GM18526 (cell line): ENCODE results near the gene MSH2.
A peak's percentile ranks its signal among the peaks of the same experiment; 100 is the strongest.

Source experiments
- POLR2A ChIP-seq: IDR thresholded peaks from 3 replicates; pipeline ENCODE4 v1.6.1; 2011; ENCODE audit not compliant: insufficient read length; ENCODE audit errors: extremely low read depth

The MSH2 gene

DNA sequence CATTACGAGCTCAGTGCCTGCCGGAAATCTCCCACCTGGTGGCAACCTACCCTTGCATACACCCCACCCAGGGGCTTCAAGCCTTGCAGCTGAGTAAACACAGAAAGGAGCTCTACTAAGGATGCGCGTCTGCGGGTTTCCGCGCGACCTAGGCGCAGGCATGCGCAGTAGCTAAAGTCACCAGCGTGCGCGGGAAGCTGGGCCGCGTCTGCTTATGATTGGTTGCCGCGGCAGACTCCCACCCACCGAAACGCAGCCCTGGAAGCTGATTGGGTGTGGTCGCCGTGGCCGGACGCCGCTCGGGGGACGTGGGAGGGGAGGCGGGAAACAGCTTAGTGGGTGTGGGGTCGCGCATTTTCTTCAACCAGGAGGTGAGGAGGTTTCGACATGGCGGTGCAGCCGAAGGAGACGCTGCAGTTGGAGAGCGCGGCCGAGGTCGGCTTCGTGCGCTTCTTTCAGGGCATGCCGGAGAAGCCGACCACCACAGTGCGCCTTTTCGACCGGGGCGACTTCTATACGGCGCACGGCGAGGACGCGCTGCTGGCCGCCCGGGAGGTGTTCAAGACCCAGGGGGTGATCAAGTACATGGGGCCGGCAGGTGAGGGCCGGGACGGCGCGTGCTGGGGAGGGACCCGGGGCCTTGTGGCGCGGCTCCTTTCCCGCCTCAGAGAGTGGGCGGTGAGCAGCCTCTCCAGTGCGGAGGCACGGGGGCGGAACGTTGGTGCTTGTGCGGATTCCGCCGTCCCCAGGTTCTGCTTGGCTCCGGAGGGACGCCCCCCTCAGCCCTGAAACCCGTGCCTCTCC lies at the start of gene MSH2:
MSH2 (plus strand) TSS at position 352 of the 804 bp plus-strand sequence; CDS start at position 388, 36 bp downstream.
- TF ChIP-seq POLR2A = peak; percentile 79

DNA sequence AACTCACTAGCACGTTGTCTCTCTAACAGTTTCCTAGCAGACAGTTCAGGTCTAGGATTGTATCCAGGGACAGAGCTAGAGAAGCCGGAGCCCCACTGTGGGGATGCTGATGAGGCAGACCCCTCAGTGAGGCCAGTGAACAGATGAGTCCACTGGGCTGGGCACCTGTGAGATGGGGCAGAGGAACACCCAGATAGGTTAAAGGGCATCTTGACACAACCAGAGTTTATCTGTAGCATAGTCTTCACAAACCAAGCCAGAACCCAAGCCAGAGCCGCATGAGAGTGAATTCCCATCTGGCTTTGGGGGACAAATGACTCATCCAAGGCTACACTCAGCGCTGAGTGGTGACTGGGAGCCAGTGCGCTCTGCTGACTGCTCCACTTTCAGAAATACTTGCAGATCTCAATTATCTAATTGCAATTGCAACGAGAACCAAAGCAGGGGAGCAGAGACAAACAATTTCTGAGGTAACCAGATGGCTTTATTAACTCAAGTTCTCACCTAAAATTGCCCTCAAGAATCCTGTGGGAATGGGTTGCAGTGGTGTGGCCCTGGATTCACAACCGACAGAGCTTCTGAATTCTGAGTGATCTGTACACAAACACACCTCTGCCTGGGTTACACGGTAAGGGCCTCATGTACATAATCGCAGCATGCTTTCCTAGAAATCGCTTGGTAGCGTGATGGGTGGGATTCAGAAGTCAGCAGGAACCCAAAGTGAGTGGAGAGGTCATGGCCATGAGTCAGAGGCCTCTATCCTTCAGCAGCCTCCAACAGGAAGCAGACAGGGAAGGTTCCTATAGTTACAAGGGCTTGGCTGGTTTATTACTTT lies 48.7 kb upstream of the MSH2 start:
- no peak for TF ChIP-seq POLR2A

DNA sequence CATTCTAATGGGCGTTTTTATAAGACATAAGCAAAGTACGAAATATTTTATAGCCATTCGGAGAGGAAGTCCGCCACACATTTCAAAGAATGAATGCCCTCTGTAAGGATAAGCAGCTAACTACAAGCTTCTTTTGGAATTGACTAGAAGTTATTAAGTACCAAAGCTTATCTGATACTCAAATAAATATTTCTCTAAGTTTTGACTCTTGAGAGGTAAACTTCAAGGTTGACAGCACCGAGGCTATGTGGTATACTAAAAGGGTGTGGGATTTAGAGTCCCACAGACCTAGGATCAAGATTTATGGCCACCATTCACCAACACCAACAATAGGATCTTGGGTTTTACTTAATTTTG lies 48.1 kb upstream of the MSH2 start:
- no peak for TF ChIP-seq POLR2A

DNA sequence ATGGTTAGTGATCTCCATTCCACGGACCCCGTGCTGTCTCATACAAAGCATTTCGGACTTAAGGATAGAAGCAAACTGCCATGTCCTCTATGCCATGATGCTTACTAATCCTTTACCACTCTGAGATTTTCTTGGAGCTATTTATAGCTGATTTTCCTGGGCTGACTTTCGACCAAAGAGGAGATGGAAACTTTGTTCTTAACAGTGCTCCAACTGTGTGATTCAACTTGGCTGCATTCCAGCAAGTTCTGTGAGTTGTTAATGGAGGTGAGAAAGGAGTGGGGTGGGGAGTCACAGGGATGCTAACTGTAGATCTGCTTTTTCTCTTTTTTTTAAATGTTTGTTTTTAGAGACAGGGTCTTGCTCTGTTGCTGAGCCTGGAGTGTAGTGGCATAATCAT lies 45.5 kb upstream of the MSH2 start:
- no peak for TF ChIP-seq POLR2A

DNA sequence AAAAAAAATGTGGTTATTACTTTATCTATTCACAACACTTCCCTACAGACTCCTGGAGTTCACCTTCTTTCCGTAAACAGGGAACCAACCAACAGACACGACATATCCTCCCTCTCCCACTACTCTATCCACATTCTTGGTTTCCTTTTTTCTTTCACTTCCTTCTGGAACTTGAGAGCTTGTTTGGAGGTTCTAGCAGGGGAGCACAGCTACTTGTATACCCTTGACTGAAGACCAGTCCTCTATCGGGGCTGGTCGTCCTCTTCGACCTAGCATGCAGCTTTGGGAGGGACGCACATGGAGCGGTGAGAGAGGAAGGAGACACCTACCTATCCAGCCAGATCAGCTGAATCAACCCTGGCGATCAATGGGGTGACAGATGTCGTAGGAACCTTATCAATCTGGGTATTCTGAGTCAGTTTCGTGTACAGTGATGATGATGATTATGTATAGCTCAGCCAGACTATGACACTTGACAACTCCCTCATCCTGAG lies 43.5 kb upstream of the MSH2 start:
- TF ChIP-seq POLR2A = no peak

DNA sequence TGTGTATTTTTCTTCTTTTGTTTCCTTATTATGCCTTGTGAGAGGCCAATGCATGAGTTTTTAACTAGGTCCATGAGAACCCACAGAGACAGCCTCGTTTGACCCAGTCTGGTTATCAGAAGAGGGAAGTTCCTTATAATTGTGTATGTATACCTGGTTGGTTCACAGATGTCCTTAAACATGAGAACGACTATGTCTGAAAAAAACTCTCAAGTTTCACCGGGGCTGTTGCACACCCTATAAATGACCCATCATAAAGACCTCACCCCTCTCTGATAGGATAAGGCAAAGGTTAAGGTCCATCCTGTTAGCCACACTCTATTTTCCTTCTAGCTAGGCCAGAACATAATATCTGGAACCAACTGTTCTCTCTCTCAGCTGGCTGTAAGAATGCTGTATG lies 42.7 kb upstream of the MSH2 start:
- no peak for TF ChIP-seq POLR2A

DNA sequence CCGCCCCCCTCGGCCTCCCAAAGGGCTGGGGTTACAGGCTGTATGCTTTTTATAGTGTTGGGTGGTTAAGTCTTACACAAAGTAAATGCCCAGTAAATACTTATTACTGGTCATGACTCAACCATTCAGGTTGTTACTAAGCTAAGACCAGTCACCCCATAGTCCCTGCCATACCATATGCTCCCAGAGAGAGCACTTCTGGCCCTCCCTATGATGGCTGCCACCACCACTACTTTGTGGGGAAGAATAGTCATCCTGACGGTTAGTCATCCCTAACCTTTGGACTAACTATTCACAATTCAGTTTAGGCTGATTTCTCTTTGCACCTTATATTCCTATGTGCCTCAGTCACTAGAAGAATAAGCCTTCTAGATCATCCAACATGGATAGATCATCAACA lies 42.0 kb upstream of the MSH2 start:
- TF ChIP-seq POLR2A = no peak

DNA sequence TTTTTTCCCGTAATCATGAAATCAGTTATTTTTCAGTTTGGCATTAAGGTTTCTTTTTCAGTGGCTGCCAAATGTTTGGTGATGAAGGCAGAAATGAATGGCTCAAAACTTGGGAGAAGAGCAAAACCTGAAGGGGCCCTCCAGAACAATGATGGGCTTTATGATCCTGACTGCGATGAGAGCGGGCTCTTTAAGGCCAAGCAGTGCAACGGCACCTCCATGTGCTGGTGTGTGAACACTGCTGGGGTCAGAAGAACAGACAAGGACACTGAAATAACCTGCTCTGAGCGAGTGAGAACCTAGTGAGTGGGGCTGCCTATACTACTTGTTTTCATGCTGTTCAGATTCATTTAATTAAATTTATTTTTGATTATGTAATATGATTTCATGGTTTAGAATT lies 29.2 kb upstream of the MSH2 start:
- TF ChIP-seq POLR2A = no peak

DNA sequence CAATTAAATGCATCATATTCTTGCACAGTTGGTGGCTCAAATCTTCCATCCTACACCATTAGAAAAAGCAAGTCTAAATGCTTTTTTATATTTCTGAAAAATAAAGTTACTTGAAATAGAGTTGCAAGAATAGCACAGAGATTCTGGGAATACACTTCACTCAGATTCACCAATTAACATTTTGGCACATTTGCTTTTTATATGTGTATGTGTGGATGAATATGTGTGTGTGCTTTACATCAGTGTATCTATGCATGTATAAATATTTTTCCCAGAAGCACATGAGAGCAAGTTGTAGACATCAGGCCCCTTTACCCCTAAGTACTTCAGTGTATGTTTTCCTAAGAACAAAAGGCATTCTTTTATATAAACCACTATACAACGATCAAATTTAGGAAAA lies 27.6 kb upstream of the MSH2 start:
- TF ChIP-seq POLR2A = no peak

DNA sequence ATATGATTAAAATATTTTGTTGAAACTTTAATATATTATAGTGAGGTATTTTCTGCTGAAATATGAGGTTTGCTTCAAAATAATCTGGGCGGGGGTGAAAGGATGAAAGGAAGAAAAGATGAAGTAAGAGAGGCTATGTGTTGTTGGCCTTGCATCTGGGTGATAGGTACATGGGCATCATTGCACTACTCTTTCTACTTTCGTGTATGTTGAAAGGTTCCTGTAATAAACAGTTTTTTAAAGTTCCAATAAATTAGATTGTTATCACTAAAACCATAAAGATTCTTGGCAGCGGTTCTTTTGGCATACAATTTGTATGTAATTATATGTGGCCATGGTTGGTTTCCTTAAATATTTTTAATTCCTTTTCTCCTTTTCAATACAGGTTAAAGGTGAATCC lies 23.6 kb upstream of the MSH2 start:
- TF ChIP-seq POLR2A = no peak

DNA sequence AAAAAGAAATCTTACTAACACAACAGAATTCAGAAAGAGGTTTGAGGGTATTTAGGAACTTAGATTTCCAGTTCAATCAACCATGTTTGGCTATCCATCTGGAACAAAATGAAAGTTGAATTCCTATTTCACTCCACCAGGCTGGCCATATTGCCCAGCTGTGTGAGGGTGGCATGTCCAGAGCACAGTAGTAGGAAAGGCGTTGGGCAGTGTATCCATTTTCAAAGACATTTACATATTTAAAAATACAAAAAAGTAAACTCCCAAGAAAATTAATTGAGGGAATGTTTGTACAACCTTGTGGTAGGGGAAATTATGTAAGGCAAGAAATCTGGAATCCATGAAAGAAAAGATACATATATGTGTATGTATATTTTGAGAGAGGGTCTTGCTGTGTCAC lies 21.5 kb upstream of the MSH2 start:
- TF ChIP-seq POLR2A = no peak

DNA sequence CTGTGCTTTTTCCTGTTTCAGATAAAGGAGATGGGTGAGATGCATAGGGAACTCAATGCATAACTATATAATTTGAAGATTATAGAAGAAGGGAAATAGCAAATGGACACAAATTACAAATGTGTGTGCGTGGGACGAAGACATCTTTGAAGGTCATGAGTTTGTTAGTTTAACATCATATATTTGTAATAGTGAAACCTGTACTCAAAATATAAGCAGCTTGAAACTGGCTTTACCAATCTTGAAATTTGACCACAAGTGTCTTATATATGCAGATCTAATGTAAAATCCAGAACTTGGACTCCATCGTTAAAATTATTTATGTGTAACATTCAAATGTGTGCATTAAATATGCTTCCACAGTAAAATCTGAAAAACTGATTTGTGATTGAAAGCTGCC lies 16.4 kb upstream of the MSH2 start:
- TF ChIP-seq POLR2A = no peak

DNA sequence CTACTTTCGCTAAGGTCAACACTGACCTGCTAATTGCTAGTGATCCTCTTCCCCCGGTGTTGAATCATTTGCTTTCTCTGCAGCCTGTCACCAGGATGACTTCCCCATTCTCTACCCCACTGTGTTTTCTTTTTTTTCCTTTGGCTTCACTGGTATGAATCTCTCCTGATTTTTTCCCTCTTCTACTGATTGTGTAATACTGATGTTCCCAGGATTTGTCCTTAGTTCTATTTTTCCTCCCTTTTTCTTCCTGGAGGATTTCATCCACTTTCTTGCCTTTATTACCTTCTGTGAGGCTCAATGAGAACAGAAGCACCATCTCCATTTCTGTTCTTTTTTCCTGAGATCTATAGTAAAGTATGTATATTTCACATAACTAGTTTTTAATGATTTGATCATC lies 14.1 kb upstream of the MSH2 start:
- TF ChIP-seq POLR2A = no peak

DNA sequence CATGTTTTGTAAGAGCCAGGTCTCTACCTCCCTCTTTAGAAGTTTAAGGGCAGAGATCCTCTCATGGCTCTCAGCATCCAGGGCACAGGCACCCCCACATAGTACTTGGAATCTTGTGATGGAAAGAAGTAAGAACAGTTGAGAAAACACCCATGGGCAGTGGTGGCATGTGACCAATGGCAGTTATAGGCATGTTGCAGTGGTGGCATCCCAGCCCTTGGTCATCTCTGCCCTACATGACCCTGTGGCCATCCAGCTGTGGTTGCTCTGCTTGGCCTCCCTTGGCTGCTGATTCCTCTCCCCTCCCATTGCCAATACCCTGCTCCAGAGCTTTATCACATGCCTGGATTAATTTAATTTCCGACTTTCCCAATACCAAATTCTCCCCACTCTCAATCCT lies 13.3 kb upstream of the MSH2 start:
- no peak for TF ChIP-seq POLR2A

DNA sequence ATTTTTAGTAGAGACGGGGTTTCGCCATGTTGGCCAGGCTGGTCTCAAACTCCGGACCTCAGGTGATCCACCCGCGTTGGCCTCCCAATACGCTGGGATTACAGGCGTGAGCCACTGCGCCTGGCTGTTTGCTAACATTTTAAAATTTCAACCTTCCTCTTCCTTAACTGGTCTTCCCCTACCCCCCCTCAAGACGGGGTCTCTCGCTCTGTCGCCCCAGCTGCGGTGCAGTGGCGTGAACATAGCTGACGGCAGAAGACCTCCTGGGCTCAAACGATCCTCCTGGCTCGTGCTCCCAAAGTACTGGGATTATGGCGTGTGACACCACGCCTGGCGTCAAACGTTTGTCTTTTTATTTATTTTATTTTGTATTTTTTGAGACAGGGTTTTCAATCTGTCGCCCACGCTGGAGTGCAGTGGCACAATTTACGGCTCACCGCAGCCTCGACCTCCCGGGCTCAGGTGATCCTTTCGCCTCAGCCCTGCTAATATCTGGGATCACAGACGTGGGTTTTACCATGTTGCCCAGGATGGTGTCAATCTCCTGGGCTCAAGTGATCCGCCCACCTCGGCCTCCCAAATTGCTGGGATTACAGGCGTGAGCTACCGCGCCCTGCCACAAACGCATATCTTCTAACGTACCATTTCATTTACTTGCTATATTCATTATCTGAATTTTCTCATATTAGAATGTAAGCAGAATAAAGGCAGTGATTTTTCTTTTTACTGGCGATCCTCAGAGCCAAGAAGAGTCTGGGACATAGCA lies 984 bp upstream of the MSH2 start:
- TF ChIP-seq POLR2A = no peak

DNA sequence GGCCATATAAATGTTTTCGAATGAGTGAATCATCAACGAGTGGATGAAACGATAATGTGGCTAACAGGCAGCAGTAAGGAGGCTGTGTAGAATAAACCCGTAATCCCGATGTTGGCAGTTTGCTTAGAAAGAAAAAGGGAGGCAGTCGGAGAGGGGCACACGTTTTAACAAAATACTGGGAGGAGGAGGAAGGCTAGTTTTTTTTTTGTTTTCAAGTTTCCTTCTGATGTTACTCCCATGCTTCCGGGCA lies 476 bp upstream of the MSH2 start:
- no peak for TF ChIP-seq POLR2A
